ENCODE results near the gene NABP2. TPM values are rescaled to one million over a fixed set of nuclear protein-coding genes. Genes with fewer than 3 reads are reported as not detected.
"Not testable (repeated sequence)": the region's sequence is repeated elsewhere in the genome, so short reads cannot be mapped to it uniquely, and the experiment has no call there.

NABP2 gene
- total RNA-seq, 1 donor from 2014 or later, result 20.1 TPM

GRCh38 chr12:56247923-56248322 lies 23.8 kb downstream of the NABP2 start:
- no peak for DNase-seq

GRCh38 chr12:56248711-56249110 lies 24.6 kb downstream of the NABP2 start:
- no peak for DNase-seq

GRCh38 chr12:56252649-56253048 lies 28.5 kb downstream of the NABP2 start:
- no peak for DNase-seq

GRCh38 chr12:56253091-56253490 lies 28.9 kb downstream of the NABP2 start:
- no peak for DNase-seq

GRCh38 chr12:56255671-56256070 lies 31.5 kb downstream of the NABP2 start:
- no peak for DNase-seq

GRCh38 chr12:56256326-56256960 lies 32.3 kb downstream of the NABP2 start:
- peak; percentile 21 for DNase-seq

GRCh38 chr12:56257071-56257470 lies 32.9 kb downstream of the NABP2 start:
- no peak for DNase-seq

GRCh38 chr12:56257491-56258067 lies 33.4 kb downstream of the NABP2 start:
- no peak for DNase-seq

GRCh38 chr12:56258068-56258819 lies 34.1 kb downstream of the NABP2 start, which contains the start of gene ANKRD52:
Gene ANKRD52 (minus strand): TSS chr12:56258384. CDS start chr12:56258269, 115 bp downstream.
- DNase-seq, result peak; percentile 66

GRCh38 chr12:56258820-56259183 lies 34.7 kb downstream of the NABP2 start:
- no peak for DNase-seq

- DNase-seq, result no peak
These were observed 36.2 kb downstream of the NABP2 start for GRCh38 chr12:56260380-56260779.

- DNase-seq, result no peak
These were observed 36.8 kb downstream of the NABP2 start for GRCh38 chr12:56260921-56261320.

- no peak for DNase-seq
These were observed 37.5 kb downstream of the NABP2 start for GRCh38 chr12:56261503-56262232.

GRCh38 chr12:56262955-56263354 lies 38.8 kb downstream of the NABP2 start:
- DNase-seq, result not testable (repeated sequence)

GRCh38 chr12:56266068-56266692 lies 42.0 kb downstream of the NABP2 start:
- not testable (repeated sequence) for DNase-seq

GRCh38 chr12:56266693-56267442 lies 42.7 kb downstream of the NABP2 start, which contains the start of gene COQ10A:
Gene COQ10A (plus strand): TSS chr12:56266942. CDS start chr12:56267119, 177 bp downstream.
- DNase-seq, result peak; percentile 86

- DNase-seq, result no peak
These were observed 43.4 kb downstream of the NABP2 start for GRCh38 chr12:56267443-56268071.

- no peak for DNase-seq
These were observed 46.9 kb downstream of the NABP2 start for GRCh38 chr12:56271031-56271430.

- DNase-seq, result not testable (repeated sequence)
These were observed 48.3 kb downstream of the NABP2 start for GRCh38 chr12:56272468-56272867.

- no peak for DNase-seq
These were observed 50.2 kb downstream of the NABP2 start for GRCh38 chr12:56274299-56274698.

GRCh38 chr12:56278905-56279304 lies 54.8 kb downstream of the NABP2 start:
- no peak for DNase-seq

Data from occipital lobe (tissue), 2 donors.